Measurements from ENCODE around the gene TSPEAR. TPM values are rescaled to one million over a fixed set of nuclear protein-coding genes. Genes with fewer than 3 reads are reported as not detected.

The TSPEAR gene
- total RNA-seq, 6 experiments from 2014 or later, result not detected

DNA sequence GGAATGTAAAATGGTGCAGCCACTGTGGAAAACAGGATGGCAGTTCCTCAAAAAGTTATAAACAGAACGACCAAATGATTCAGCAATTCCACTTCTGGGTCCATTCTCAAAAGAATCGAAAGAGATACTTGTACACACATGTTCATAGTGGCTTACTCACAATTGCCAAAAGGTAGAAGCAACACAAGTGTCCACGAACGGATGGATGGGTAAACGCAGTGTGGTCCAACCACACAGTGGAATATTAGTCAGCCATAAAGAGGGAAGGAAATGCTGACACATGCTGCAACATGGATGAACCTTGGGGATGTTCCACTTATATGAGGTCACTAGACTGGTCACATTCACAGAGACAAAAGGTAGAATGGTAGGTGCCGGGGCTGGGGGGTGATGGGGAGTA, 176.7 kb downstream of the TSPEAR start:
- Mint-ChIP-seq H3K27ac (no peak overlapping the region), H3K4me1 (ENCODE audit: low read depth) (no peaks in the 10 kb centered on the region), H3K27me3 (ENCODE audit: insufficient read depth) (peaks cover 13% of the 10 kb centered on the region), H3K36me3 (ENCODE audit: low read depth) (no peaks in the 10 kb centered on the region; the same call in 1 of the 2 replicates), H3K9me3 (peaks cover 25% of the 10 kb centered on the region), H3K4me3 (no peak overlapping the region)
- no peak for DNase-seq
- TF ChIP-seq, protein P1, sequence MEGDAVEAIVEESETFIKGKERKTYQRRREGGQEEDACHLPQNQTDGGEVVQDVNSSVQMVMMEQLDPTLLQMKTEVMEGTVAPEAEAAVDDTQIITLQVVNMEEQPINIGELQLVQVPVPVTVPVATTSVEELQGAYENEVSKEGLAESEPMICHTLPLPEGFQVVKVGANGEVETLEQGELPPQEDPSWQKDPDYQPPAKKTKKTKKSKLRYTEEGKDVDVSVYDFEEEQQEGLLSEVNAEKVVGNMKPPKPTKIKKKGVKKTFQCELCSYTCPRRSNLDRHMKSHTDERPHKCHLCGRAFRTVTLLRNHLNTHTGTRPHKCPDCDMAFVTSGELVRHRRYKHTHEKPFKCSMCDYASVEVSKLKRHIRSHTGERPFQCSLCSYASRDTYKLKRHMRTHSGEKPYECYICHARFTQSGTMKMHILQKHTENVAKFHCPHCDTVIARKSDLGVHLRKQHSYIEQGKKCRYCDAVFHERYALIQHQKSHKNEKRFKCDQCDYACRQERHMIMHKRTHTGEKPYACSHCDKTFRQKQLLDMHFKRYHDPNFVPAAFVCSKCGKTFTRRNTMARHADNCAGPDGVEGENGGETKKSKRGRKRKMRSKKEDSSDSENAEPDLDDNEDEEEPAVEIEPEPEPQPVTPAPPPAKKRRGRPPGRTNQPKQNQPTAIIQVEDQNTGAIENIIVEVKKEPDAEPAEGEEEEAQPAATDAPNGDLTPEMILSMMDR (IDR thresholded peaks at IDR 0.05), result no peak

DNA sequence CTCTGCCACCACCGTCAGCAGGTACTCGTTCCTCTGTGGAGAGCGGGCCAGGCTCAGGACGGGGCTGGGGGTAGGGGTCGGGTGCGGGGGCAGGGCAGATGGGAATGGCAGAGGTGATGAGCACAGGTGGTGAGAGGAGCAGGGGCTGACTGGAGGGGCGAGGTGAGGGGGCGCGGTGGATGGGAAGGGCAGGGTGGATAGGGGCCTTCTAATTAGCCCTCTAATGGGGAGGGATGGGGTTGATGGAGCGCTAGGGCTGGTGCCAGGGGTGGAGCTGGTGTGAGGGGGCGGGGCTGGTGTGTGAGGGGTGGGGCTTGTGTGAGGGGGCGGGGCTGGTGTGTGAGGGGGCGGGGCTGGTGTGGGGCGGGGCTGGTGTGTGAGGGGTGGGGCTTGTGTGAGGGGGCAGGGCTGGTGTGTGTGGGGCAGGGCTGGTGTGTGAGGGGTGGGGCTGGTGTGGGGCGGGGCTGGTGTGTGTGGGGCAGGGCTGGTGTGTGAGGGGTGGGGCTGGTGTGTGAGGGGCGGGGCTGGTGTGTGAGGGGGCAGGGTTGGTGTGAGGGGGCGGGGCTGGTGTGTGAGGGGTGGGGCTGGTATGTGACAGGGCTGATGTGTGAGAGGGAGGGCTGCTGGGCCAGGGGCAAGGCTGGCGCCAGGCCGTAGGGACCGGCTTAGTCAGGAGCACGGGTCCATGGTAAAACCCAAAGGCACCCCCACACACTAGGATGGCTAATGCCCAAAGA, 177.3 kb downstream of the TSPEAR start:
- Mint-ChIP-seq H3K4me1 (ENCODE audit: low read depth) (no peaks in the 10 kb centered on the region), H3K27me3 (ENCODE audit: insufficient read depth) (peaks cover 13% of the 10 kb centered on the region), H3K27ac (no peak overlapping the region), H3K9me3 (peaks cover 25% of the 10 kb centered on the region), H3K4me3 (no peak overlapping the region), H3K36me3 (ENCODE audit: low read depth) (no peaks in the 10 kb centered on the region)
- TF ChIP-seq, protein P1 (IDR thresholded peaks at IDR 0.05), result no peak
- DNase-seq, result no peak

DNA sequence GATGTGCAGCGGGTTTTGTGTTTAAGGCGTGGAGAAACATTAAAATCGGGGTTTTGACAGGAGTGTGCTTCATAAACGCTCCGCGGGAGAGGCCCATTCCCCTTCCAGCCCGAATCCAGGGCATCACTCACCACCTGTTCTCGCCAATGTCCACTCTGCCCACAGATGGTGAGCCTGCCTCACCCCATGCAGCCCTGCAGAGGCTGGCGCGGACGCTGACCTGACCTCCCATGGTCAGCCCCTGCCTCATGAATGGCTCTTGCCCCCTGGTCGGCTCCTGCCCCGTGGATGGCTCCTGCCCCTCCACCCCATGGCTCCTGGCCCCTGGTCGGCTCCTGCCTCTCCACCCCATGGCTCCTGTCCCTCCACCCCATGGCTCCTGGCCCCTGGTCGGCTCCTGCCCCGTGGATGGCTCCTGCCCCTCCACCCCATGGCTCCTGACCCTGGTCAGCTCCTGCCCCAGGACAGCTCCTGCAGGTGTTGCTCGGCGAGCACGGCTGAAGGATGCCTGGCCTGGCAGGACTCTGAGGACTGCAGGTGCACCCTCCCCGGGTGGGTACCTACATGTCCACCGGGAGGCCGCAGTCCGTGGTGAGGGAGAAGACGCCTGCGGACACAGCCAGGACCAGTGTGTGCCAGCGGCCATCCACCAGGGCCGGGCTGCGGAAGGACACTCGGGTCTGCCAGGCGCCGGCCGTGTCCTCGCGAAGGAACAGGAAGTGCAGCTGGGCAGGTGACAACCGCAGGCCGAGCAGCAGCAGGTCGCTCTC, 178.1 kb downstream of the TSPEAR start:
- Mint-ChIP-seq H3K4me3 (no peak overlapping the region), H3K27ac (no peak overlapping the region), H3K36me3 (ENCODE audit: low read depth) (no peaks in the 10 kb centered on the region), H3K9me3 (peaks cover 26% of the 10 kb centered on the region), H3K4me1 (ENCODE audit: low read depth) (no peaks in the 10 kb centered on the region), H3K27me3 (ENCODE audit: insufficient read depth) (peaks cover 13% of the 10 kb centered on the region)
- TF ChIP-seq, protein P1 (IDR thresholded peaks at IDR 0.05), result no peak
- DNase-seq, result no peak

DNA sequence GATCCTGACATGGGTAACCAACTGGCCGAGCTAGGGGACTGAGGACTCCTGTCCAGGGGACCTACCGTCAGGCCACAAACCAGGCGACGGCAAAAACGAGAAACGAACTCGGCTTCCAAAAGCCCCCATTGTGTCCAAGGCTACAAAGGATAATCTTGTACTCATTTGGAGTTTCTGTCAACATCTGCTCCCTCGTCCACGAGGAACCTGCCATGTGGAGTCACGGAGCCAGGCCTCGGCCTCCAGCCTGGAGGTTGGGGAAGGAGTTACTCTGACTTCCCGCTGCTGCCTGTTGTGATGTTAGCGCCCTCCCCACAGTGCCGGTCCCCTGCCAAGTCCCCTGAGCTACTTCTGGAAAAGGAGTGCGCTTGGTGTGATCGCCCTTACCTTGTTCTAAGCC, 178.7 kb downstream of the TSPEAR start:
- Mint-ChIP-seq H3K4me3 (no peak overlapping the region), H3K27me3 (ENCODE audit: insufficient read depth) (peaks cover 13% of the 10 kb centered on the region), H3K27ac (no peak overlapping the region), H3K4me1 (ENCODE audit: low read depth) (no peaks in the 10 kb centered on the region), H3K9me3 (peaks cover 26% of the 10 kb centered on the region), H3K36me3 (ENCODE audit: low read depth) (no peaks in the 10 kb centered on the region)
- TF ChIP-seq, protein P1 (IDR thresholded peaks at IDR 0.05), result no peak
- no peak for DNase-seq

DNA sequence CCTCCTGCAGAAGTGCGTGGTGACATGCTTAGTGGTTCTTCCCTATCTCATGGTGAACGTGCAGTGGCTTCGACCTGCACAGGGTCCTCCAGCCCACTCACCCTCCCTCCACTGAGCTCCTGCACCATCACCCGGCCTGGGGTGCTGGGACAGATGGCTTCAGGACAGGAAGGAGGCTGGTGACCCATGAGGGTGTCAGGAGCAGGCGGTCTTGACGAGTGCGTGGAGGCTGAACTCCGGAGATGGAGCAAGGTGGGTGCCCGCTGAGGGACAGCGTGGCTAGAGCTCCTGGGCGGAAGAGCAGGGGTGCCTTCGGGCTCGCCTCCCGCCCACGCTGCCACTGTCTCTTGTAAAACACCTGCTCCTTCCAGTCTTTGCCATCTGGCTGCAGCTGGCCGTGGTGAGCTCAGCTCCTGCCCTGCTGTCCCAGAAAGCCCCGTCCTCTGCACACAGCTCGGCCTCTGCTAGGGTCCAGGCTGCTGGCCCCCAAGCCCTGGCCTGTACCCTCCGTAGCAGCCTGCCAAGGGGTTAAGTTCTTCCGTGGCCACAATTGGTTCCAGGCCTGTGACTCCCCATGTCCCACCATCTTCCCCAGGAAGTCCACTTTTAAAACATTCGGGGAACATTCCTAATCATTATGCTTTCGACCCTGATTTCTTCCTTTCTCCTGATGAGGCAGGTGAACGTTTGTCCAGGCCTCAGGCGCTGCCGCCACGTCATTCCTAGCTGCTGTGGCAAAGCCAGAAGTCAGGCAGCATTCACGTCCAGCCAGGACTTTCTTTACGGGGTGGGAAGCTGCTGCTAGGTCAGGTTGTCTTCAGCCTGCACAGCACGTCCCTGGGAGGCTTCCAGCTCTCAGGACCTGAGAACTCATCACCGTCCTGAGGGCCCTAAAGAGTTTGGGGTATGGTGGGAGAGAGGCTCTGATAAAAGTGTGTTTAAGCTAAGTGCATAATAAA, 179.5 kb downstream of the TSPEAR start:
- Mint-ChIP-seq H3K9me3 (peaks cover 20% of the 10 kb centered on the region), H3K36me3 (ENCODE audit: low read depth) (no peaks in the 10 kb centered on the region), H3K27ac (no peak overlapping the region), H3K4me1 (ENCODE audit: low read depth) (no peaks in the 10 kb centered on the region), H3K27me3 (ENCODE audit: insufficient read depth) (peaks cover 12% of the 10 kb centered on the region), H3K4me3 (no peak overlapping the region)
- DNase-seq, result no peak
- TF ChIP-seq, protein P1 (IDR thresholded peaks at IDR 0.05), result no peak
